SK-N-SH (cell line): ENCODE data around the gene MYOM1. TPM values are rescaled to one million over a fixed set of nuclear protein-coding genes. Genes with fewer than 3 reads are reported as not detected.

Experiments used
- CTCF ChIA-PET: fragments of 300-600, 350-600 bp; formaldehyde crosslinking; extraction: SDS; loops from one replicate; lab custom pipeline; 2021; lab: Yijun Ruan, JAX
- POLR2A ChIA-PET: fragments of 350-600 bp; sonication (Branson Sonifier 250); formaldehyde crosslinking; extraction: SDS; loops from one replicate; lab custom pipeline; 2020; ENCODE audit warnings: antibody characterized with exemption, inconsistent platforms; lab: Yijun Ruan, JAX
- DNase-seq: peaks from one replicate; pipeline ENCODE4 v3.0.0; 2012
- H2AFZ ChIP-seq: fragments of 200-600 bp; sonication (generic); 2 replicates; pipeline ENCODE4 v1.8.1; 2016; ENCODE audit warnings: antibody characterized with exemption, mild to moderate bottlenecking, low read depth
- H3F3A ChIP-seq: fragments of 200-600 bp; sonication (generic); replicated peaks from 2 replicates; pipeline ENCODE3; 2016; ENCODE audit warnings: antibody characterized with exemption, mild to moderate bottlenecking; ENCODE audit not compliant: insufficient read depth
- H3K27ac ChIP-seq, 2 experiments: fragments of 200-500 bp in 1 of 2; fragments of 200-600 bp in 1 of 2; sonication (Bioruptor generic) in 1 of 2; sonication (generic), shearing (Covaris generic) in 1 of 2; 2 replicates each; pipeline versions ENCODE4 v1.5.1 to v1.6.1; 2014 to 2016; ENCODE audit warnings: low read depth in 2 of 2, inconsistent platforms in 1 of 2, low read length in 1 of 2, mild to moderate bottlenecking in 1 of 2, mixed read lengths in 1 of 2
- H3K27me3 ChIP-seq: fragments of 200-600 bp; sonication (generic), shearing (Covaris generic); 2 replicates; pipeline ENCODE4 v1.6.1; 2016; ENCODE audit warnings: mixed run types; ENCODE audit not compliant: insufficient read depth
- H3K36me3 ChIP-seq, 2 experiments: fragments of 200-500 bp in 1 of 2; fragments of 200-600 bp in 1 of 2; sonication (Bioruptor generic) in 1 of 2; sonication (generic) in 1 of 2; replicated peaks in 1 of 2; 2 replicates each; pipeline versions ENCODE3 to v1.5.1; 2014 to 2016; ENCODE audit warnings: low read length in 1 of 2, mild to moderate bottlenecking in 1 of 2; ENCODE audit not compliant: insufficient read depth in 2 of 2, control insufficient read depth in 1 of 2
- H3K4me1 ChIP-seq, 2 experiments: fragments of 200-500 bp in 1 of 2; fragments of 200-600 bp in 1 of 2; sonication (Bioruptor generic) in 1 of 2; sonication (generic), shearing (Covaris generic) in 1 of 2; 2 replicates each; pipeline versions ENCODE4 v1.5.1 to v1.6.1; 2014 to 2016; ENCODE audit warnings: low read depth in 1 of 2, low read length in 1 of 2, mixed run types in 1 of 2; ENCODE audit not compliant: insufficient read depth in 2 of 2, control insufficient read depth in 1 of 2
- H3K4me2 ChIP-seq: fragments of 200-600 bp; sonication (generic), shearing (Covaris generic); 2 replicates; pipeline ENCODE4 v1.6.1; 2017; ENCODE audit warnings: mixed run types
- H3K4me3 ChIP-seq, 2 experiments: fragments of 200-500 bp in 1 of 2; fragments of 200-600 bp in 1 of 2; sonication (Bioruptor generic) in 1 of 2; sonication (generic), shearing (Covaris generic) in 1 of 2; 2 replicates each; pipeline versions ENCODE4 v1.5.1 to v1.8.1; 2014 to 2016; ENCODE audit warnings: low read depth in 2 of 2, inconsistent platforms in 1 of 2, low read length in 1 of 2, mild to moderate bottlenecking in 1 of 2, mixed read lengths in 1 of 2, moderate library complexity in 1 of 2
- H3K79me2 ChIP-seq: fragments of 200-600 bp; sonication (generic); 2 replicates; pipeline ENCODE4 v1.8.1; 2017; ENCODE audit warnings: mild to moderate bottlenecking; ENCODE audit not compliant: insufficient read depth
- H3K9ac ChIP-seq: fragments of 200-600 bp; sonication (generic); 2 replicates; pipeline ENCODE4 v1.6.1; 2017; ENCODE audit warnings: mixed run types
- H3K9me2 ChIP-seq: fragments of 200-600 bp; sonication (generic); 2 replicates; pipeline ENCODE4 v1.6.1; 2017; ENCODE audit warnings: mixed run types
- H3K9me3 ChIP-seq: fragments of 200-600 bp; sonication (generic); 2 replicates; pipeline ENCODE4 v1.6.1; 2017; ENCODE audit warnings: mixed run types, mild to moderate bottlenecking, moderate library complexity
- H4K20me1 ChIP-seq: fragments of 200-600 bp; sonication (generic); 2 replicates; pipeline ENCODE4 v1.6.1; 2017; ENCODE audit warnings: mild to moderate bottlenecking, mixed run types; ENCODE audit not compliant: insufficient read depth
- FOXJ3 ChIP-seq: sonication (generic); formaldehyde crosslinking; IDR thresholded peaks from 2 replicates; pipeline ENCODE4 v1.5.1; 2020; ENCODE audit warnings: mild to moderate bottlenecking, missing genetic modification reagents
- GATA2 ChIP-seq: sonication (generic); formaldehyde crosslinking; IDR thresholded peaks from 2 replicates; pipeline ENCODE4 v1.5.0; 2020; ENCODE audit warnings: mild to moderate bottlenecking, missing genetic modification reagents
- NRF1 ChIP-seq: IDR thresholded peaks from 2 replicates; pipeline ENCODE4 v1.6.1; 2012; ENCODE audit warnings: low read depth, mild to moderate bottlenecking, low read length
- RAD21 ChIP-seq: IDR thresholded peaks from 2 replicates; pipeline ENCODE4 v1.6.1; 2012; ENCODE audit warnings: mild to moderate bottlenecking, low read length
- RCOR1 ChIP-seq: fragments of 150-350 bp; IDR thresholded peaks from 2 replicates; pipeline ENCODE4 v1.6.1; 2017; ENCODE audit warnings: antibody characterized with exemption, low read length
- SIN3A ChIP-seq: IDR thresholded peaks from 2 replicates; pipeline ENCODE4 v1.6.1; 2012; ENCODE audit warnings: low read depth, mild to moderate bottlenecking, low read length, moderate library complexity, borderline replicate concordance
- SMC3 ChIP-seq: IDR thresholded peaks from 2 replicates; pipeline ENCODE4 v1.6.1; 2012; ENCODE audit warnings: low read depth, low read length, improper control_type of control experiment
- WGBS: methylation state at CpG from one replicate; pipeline ENCODE4 v1.1.6; 2017; ENCODE audit warnings: low lambda C conversion rate; 5-methylcytosine and 5-hydroxymethylcytosine counted together
- polyA plus RNA-seq, 3 experiments: library from polyadenylated mRNA; depleted of rRNA; stranded (reverse); fragments of >200 nt; gene quantifications; 2 replicates each; pipeline ENCODE4 v1.2.3, GENCODE V29; 2012
- TF ChIP-seq, protein P1 (sequence below): IDR thresholded peaks from 2 replicates; pipeline ENCODE4 v1.4.0; 2012; ENCODE audit warnings: low read depth, borderline replicate concordance
- TF ChIP-seq, protein P2 (sequence below): fragments of 200-600 bp; sonication (generic); IDR thresholded peaks from 2 replicates; pipeline ENCODE4 v1.6.1; 2017; ENCODE audit warnings: antibody characterized with exemption, mild to moderate bottlenecking, moderate library complexity
- TF ChIP-seq, protein P3 (sequence below): IDR thresholded peaks from 2 replicates; pipeline ENCODE4 v1.6.1; 2012; ENCODE audit warnings: mild to moderate bottlenecking, low read depth, low read length, moderate library complexity

MYOM1 gene
- polyA plus RNA-seq, 1 of the 3 experiments (the other 2 are of a cell fraction) = 0.07 TPM

DNA sequence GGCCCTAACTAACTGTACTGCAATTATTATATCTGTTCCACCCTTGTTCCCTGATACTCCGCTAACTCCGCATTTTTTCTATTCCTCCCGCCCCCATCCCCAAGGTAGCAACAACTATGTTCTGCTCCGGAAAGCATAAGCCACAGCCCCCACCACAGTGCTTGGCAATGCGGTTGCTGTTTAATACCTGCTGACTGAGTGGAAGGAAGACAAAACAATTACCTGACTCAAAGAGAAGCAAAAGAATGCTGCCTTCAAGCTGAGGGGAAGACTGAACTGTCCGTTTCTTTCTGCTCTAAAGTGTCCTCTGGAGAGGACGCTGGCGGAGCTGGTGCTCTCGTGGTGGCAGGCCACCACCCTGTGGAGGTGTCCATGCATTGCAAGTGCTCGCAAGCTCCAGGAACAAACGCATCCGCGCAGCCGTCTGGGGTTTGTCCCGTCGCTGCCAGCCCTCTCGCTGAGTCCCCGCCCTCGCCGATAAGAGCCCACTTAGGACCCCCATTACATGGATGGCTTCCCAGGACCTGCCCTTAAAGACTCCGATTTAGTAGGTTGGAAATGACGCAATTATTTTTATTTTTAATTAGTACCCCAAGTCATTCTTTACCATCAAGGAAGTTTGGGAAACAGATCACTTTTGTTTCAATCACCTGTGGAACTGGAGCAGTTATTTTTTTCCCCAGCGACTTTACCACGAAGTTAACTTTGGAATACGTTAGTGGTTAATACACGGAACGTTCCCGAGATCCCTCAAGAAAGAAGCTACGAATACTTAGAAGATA, 26.3 kb upstream of the MYOM1 start:
- peaks cover 7 to 8% of the 10 kb centered on the region in 2 experiments for H3K36me3 ChIP-seq
- WGBS = 30% methylated on average over 29 of the region's 29 CpGs
- ChIA-PET CTCF (interaction anchor here (0.5 to 3.4 kb wide), 66 partner anchors 8 to 704 kb away, joined by 3 to 38 read pairs (median 5); partner anchors contain the start of genes METTL4, MYL12B, MYOM1 and NDC80), POLR2A (no interaction called here)
- no peaks in the 10 kb centered on the region for H3K9me3 ChIP-seq
- TF ChIP-seq NRF1 (peak; percentile 21), FOXJ3 (CRISPR knock-in tag) (no peak), RCOR1 (peak; percentile 50), GATA2 (CRISPR knock-in tag) (no peak), SMC3 (peak; percentile 98), SIN3A (peak; percentile 41; the same call in 1 of the 2 replicates), RAD21 (peak; percentile 98)
- TF ChIP-seq, protein P1, sequence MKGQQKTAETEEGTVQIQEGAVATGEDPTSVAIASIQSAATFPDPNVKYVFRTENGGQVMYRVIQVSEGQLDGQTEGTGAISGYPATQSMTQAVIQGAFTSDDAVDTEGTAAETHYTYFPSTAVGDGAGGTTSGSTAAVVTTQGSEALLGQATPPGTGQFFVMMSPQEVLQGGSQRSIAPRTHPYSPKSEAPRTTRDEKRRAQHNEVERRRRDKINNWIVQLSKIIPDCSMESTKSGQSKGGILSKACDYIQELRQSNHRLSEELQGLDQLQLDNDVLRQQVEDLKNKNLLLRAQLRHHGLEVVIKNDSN = no peak
- TF ChIP-seq, protein P2, sequence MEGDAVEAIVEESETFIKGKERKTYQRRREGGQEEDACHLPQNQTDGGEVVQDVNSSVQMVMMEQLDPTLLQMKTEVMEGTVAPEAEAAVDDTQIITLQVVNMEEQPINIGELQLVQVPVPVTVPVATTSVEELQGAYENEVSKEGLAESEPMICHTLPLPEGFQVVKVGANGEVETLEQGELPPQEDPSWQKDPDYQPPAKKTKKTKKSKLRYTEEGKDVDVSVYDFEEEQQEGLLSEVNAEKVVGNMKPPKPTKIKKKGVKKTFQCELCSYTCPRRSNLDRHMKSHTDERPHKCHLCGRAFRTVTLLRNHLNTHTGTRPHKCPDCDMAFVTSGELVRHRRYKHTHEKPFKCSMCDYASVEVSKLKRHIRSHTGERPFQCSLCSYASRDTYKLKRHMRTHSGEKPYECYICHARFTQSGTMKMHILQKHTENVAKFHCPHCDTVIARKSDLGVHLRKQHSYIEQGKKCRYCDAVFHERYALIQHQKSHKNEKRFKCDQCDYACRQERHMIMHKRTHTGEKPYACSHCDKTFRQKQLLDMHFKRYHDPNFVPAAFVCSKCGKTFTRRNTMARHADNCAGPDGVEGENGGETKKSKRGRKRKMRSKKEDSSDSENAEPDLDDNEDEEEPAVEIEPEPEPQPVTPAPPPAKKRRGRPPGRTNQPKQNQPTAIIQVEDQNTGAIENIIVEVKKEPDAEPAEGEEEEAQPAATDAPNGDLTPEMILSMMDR = peak; percentile 90
- TF ChIP-seq, protein P3, sequence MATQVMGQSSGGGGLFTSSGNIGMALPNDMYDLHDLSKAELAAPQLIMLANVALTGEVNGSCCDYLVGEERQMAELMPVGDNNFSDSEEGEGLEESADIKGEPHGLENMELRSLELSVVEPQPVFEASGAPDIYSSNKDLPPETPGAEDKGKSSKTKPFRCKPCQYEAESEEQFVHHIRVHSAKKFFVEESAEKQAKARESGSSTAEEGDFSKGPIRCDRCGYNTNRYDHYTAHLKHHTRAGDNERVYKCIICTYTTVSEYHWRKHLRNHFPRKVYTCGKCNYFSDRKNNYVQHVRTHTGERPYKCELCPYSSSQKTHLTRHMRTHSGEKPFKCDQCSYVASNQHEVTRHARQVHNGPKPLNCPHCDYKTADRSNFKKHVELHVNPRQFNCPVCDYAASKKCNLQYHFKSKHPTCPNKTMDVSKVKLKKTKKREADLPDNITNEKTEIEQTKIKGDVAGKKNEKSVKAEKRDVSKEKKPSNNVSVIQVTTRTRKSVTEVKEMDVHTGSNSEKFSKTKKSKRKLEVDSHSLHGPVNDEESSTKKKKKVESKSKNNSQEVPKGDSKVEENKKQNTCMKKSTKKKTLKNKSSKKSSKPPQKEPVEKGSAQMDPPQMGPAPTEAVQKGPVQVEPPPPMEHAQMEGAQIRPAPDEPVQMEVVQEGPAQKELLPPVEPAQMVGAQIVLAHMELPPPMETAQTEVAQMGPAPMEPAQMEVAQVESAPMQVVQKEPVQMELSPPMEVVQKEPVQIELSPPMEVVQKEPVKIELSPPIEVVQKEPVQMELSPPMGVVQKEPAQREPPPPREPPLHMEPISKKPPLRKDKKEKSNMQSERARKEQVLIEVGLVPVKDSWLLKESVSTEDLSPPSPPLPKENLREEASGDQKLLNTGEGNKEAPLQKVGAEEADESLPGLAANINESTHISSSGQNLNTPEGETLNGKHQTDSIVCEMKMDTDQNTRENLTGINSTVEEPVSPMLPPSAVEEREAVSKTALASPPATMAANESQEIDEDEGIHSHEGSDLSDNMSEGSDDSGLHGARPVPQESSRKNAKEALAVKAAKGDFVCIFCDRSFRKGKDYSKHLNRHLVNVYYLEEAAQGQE = no peak
- no peaks in the 10 kb centered on the region for H3K9me2 ChIP-seq
- H3K4me1 ChIP-seq = peaks cover 10 to 11% of the 10 kb centered on the region in 2 experiments; a peak in 3 of 4 replicates
- peaks cover 5% of the 10 kb centered on the region for H4K20me1 ChIP-seq
- peak overlapping the region; percentile 30 to 56 for H3K4me3 ChIP-seq
- H3K4me2 ChIP-seq = peak overlapping the region; percentile 83
- H2AFZ ChIP-seq = peak overlapping the region; percentile 86
- H3K79me2 ChIP-seq = peaks cover 45% of the 10 kb centered on the region
- peak overlapping the region; percentile 94 to 98 for H3K27ac ChIP-seq
- H3K9ac ChIP-seq = no peak overlapping the region
- DNase-seq = peak; percentile 77
- peaks cover 36% of the 10 kb centered on the region for H3F3A ChIP-seq
- H3K27me3 ChIP-seq = no peaks in the 10 kb centered on the region
